Esophagus squamous epithelium (tissue), 4 donors: ENCODE measurements around the gene GNA14.

Experiments
- CTCF ChIP-seq, 6 experiments: fragments of 450-650 bp in 4 of 6; fragments of 200-600 bp in 2 of 6; sonication (generic) in 2 of 6; IDR thresholded peaks; one replicate each; pipeline ENCODE4 v1.5.1; 2016 to 2019; ENCODE audit warnings: antibody characterized with exemption in 6 of 6, mild to moderate bottlenecking in 4 of 6, moderate library complexity in 4 of 6
- POLR2A ChIP-seq, 4 donors: fragments of 450-650 bp; IDR thresholded peaks; one replicate each; pipeline ENCODE4 v1.6.1; 2017; ENCODE audit warnings: antibody characterized with exemption in 4 of 4, mild to moderate bottlenecking in 4 of 4, moderate library complexity in 3 of 4

GRCh38 chr9:77582961-77583576 lies 65.1 kb downstream of the GNA14 start:
- no peak for TF ChIP-seq CTCF (IDR thresholded peaks at IDR 0.05)
- no peak for TF ChIP-seq POLR2A (IDR thresholded peaks at IDR 0.05)
